Kidney tubule cell (primary cell): ENCODE data around the gene NCKAP1.
"Not testable (repeated sequence)": the region's sequence is repeated elsewhere in the genome, so short reads cannot be mapped to it uniquely, and the experiment has no call there.

Experiments
- DNase-seq: peaks from one replicate; pipeline ENCODE4 v3.0.0-alpha.2; 2018; ENCODE audit warnings: low spot score

The NCKAP1 gene

GRCh38 chr2:182876653-182877052 lies 161.6 kb downstream of the NCKAP1 start:
- DNase-seq: not testable (repeated sequence)

GRCh38 chr2:182870227-182870626 lies 168.0 kb downstream of the NCKAP1 start:
- peak; percentile 31 for DNase-seq

GRCh38 chr2:182868054-182868796 lies 170.0 kb downstream of the NCKAP1 start:
- DNase-seq: no peak

- DNase-seq: no peak
Observed at GRCh38 chr2:182867426-182868053, 170.7 kb downstream of the NCKAP1 start.

GRCh38 chr2:182866461-182867406 lies 171.5 kb downstream of the NCKAP1 start, which contains the start of gene FRZB:
TSS of gene FRZB (minus strand) at chr2:182866637. CDS start at chr2:182866552, 85 bp downstream.
- peak; percentile 23 for DNase-seq

GRCh38 chr2:182866095-182866460 lies 172.2 kb downstream of the NCKAP1 start:
- no peak for DNase-seq

- DNase-seq: no peak
Observed at GRCh38 chr2:182864949-182865570, 173.2 kb downstream of the NCKAP1 start.

- no peak for DNase-seq
Observed at GRCh38 chr2:182863642-182864041, 174.6 kb downstream of the NCKAP1 start.

- DNase-seq: no peak
Observed at GRCh38 chr2:182862091-182862490, 176.2 kb downstream of the NCKAP1 start.

- DNase-seq: no peak
Observed at GRCh38 chr2:182860858-182861257, 177.4 kb downstream of the NCKAP1 start.
